Thyroid gland (tissue), 4 donors: ENCODE data around the gene SUSD2.

Experiments
- POLR2A ChIP-seq, 2 donors: fragments of 450-650 bp; IDR thresholded peaks; one replicate each; pipeline ENCODE4 v1.6.1; 2017; ENCODE audit warnings: antibody characterized with exemption in 2 of 2, mild to moderate bottlenecking in 2 of 2, moderate library complexity in 1 of 2
- TF ChIP-seq, protein P1 (sequence below), 6 experiments: fragments of 200-600 bp in 3 of 6; fragments of 450-650 bp in 3 of 6; sonication (generic) in 3 of 6; IDR thresholded peaks; one replicate each; pipeline ENCODE4 v1.5.1; 2016 to 2019; ENCODE audit warnings: antibody characterized with exemption in 6 of 6, mild to moderate bottlenecking in 2 of 6, inconsistent platforms in 1 of 6, moderate library complexity in 1 of 6

DNA sequence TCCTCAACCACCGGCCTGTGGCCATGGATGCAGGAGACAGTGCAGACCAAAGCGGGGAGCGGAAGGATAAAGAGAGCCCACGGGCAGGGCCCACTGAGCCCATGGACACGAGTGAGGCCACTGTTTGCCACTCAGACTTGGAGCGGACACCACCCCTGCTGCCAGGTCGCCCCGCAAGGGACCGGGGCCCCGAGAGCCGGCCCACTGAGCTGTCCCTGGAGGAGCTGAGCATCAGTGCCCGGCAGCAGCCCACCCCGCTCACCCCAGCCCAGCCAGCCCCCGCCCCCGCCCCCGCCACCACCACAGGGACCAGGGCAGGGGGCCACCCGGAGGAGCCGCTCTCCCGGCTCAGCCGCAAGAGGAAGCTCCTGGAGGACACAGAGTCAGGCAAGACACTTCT, 14.5 kb upstream of the SUSD2 start:
- TF ChIP-seq, protein P1, sequence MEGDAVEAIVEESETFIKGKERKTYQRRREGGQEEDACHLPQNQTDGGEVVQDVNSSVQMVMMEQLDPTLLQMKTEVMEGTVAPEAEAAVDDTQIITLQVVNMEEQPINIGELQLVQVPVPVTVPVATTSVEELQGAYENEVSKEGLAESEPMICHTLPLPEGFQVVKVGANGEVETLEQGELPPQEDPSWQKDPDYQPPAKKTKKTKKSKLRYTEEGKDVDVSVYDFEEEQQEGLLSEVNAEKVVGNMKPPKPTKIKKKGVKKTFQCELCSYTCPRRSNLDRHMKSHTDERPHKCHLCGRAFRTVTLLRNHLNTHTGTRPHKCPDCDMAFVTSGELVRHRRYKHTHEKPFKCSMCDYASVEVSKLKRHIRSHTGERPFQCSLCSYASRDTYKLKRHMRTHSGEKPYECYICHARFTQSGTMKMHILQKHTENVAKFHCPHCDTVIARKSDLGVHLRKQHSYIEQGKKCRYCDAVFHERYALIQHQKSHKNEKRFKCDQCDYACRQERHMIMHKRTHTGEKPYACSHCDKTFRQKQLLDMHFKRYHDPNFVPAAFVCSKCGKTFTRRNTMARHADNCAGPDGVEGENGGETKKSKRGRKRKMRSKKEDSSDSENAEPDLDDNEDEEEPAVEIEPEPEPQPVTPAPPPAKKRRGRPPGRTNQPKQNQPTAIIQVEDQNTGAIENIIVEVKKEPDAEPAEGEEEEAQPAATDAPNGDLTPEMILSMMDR (IDR thresholded peaks at IDR 0.05), result no peak
- TF ChIP-seq POLR2A (IDR thresholded peaks at IDR 0.05), result no peak
